AG20443 (cell line): ENCODE data around the gene ZNF99.
"Not testable (repeated sequence)": the region's sequence is repeated elsewhere in the genome, so short reads cannot be mapped to it uniquely, and the experiment has no call there.

Experiments
- DNase-seq: peaks from one replicate; pipeline ENCODE4 v3.0.0; 2012; ENCODE audit warnings: low spot score, mixed read lengths

Gene ZNF99

GRCh38 chr19:22783651-22784410, at the start of gene ZNF99:
TSS of gene ZNF99 (minus strand) at chr19:22784151. CDS start at chr19:22784016, 135 bp downstream.
- no peak for DNase-seq

GRCh38 chr19:22832031-22832762, 48.2 kb upstream of the ZNF99 start, which contains the start of gene ZNF723:
TSS of gene ZNF723 (plus strand) at chr19:22832291. CDS start at chr19:22832380, 89 bp downstream.
- DNase-seq: no peak

DNA sequence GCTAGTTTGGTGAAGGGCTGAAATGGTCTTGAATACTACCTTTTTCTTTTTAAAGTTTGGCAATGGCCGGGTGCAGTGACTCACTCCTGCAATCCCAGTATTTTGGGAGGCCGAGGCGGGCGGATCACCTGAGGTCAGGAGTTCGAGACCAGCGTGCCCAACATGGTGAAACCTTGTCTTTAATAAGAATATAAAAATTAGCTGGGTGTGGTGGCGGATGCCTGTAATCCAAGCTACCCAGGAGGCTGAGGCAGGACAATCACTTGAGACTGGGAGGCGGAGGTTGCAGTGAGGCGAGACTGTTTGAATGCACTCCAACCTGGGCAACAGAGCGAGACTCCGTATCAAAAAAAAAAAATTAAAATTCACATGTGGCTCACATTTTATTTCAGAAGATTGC, 47.3 kb upstream of the ZNF99 start:
- no peak for DNase-seq

DNA sequence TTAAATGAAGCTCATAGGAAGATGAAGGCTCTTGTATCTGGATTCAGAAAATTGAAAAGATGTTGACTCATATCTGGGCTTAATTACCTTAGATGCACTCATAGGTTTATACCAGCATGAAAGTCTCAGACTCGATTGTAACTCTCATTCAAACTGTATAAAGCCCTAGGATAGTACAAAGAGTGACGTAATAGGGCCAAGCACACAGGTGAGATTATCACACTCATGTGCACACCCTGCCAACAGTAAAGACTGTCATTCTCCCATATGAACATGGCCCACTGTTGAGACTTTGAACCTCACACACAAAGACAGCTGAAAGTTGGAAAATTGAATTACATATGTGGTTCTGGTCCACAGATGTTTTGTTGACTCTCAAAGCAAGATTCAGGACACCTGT, 30.2 kb upstream of the ZNF99 start:
- DNase-seq: no peak

DNA sequence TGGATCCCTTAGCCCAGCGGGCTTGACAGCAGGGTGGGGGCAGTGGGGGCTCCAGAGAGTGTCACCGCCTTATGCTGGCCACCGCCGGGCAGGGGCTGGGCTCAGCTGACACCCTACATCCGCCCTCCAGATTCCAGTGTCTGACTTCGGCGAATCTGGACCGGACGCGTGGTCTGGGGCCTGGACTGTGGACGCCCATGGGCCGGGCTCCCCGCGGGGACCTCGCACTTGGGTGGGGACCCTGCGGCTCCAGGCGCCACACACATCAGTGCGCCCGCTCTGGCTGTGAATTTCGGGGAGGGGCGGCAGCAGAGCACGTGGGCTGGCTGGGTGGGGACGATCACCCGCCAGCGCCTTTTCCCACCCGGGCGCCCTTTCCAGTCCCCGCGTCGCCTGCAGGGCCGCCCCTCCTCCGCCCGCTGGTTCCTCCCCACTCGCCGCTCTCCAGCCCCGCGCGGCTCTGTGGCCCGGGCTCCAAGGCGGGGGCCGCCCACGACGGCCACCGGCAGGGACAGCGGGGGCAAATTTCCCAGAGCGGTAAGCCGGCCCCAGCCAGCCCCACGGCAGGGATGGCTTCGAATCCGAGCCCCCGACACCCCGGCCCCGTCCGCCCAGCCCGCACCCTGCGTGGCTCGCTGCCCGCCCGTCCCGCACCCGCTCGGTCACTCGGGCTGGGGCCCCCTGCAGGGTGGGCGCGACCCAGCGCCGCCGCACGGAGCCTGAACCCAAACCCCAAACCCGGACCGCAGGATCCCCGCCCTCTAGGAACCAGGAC, 23.3 kb upstream of the ZNF99 start:
- DNase-seq: no peak

DNA sequence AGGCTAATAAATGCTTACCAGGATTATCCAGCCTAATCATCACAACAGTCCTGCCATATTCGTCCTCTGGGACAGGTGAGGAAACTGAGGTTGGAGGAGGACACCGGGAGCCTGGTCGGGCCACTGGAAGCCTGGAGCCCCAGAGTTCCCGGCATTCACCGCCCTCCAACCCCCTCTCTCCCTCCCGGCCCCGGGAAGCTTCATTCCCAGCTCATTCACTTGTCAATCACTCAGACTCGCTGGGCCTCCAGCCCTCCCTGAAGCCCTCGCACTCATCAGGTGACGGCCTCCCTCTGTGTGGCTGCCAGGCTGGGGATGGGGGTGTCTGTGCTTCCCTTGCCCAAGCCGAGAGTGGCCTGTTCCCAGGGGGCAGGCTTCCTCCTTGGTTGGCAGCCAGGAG, 22.5 kb upstream of the ZNF99 start:
- DNase-seq: no peak

- DNase-seq: no peak
Measured at GRCh38 chr19:22797040-22797439, 13.1 kb upstream of the ZNF99 start.

- DNase-seq: not testable (repeated sequence)
Measured at GRCh38 chr19:22792863-22793262, 8.9 kb upstream of the ZNF99 start.

- DNase-seq: no peak
Measured at GRCh38 chr19:22735911-22736645, 47.9 kb downstream of the ZNF99 start.

DNA sequence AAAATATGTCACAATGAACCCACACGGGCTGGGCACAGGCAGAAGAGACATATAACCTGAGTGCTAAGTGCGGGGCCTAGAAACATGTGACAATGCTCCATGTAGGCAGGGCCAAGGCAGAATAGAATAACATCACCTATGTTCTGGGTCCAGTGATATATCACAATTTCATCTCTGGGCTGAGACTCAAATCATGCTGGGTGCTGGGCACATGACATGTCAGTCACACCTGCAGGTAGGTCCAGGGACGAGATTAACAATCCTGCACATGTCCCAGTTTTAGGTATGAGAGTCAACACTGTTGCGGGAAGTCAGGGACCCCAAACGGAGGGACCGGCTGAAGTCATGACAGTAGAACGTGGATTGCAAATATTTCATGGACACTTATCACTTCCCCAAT, 50.3 kb downstream of the ZNF99 start:
- no peak for DNase-seq

- DNase-seq: not testable (repeated sequence)
Measured at GRCh38 chr19:22728214-22728613, 55.7 kb downstream of the ZNF99 start.

DNA sequence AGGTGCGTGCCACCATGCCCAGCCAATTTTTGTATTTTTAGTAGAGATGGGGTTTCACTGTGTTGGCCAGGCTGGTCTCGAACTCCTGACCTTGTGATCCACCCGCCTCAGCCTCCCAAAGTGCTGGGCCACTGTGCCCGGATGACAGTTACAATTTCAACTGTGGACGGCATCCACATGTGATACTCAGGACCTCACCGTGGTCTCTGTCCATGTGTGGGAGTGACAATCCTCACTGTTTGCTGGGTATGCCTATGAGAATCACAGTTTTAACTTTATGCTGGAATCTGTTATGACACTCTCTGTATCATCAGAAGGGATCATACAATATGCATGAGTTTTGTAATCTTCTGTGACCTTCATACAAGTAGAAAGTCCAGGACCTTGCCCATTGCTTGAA, 62.4 kb downstream of the ZNF99 start:
- not testable (repeated sequence) for DNase-seq

- DNase-seq: no peak
Measured at GRCh38 chr19:22708983-22709382, 75.0 kb downstream of the ZNF99 start.

- not testable (repeated sequence) for DNase-seq
Measured at GRCh38 chr19:22703096-22703495, 80.9 kb downstream of the ZNF99 start.

DNA sequence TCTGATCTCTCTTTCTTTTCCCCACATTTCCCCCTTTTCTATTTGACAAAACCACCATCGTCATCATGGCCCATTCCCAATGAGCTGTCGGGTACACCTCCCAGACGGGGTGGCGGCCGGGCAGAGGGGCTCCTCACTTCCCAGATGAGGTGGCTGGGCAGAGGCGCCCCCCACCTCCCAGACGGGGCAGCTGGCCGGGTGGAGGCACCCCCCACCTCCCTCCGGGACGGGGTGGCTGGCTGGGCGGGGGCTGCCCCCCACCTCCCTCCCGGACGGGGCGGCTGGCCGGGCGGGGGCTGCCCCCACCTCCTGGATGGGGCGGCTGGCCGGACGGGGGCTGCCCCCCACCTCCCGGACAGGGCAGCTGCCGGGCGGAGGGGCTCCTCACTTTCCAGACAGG, 81.3 kb downstream of the ZNF99 start:
- not testable (repeated sequence) for DNase-seq
